Measurements from ENCODE around the gene ZFHX3.
A peak's percentile ranks its signal among the peaks of the same experiment; 100 is the strongest.

The ZFHX3 gene

GRCh38 chr16:72853575-72854266 lies 194.2 kb downstream of the ZFHX3 start:
- no peak for DNase-seq (ENCODE audit: low read depth)
- no peak overlapping the region for H3K4me3 ChIP-seq (ENCODE audit: low read length)
- TF ChIP-seq CTCF (conservative IDR thresholded peaks at IDR 0.05; ENCODE audit: low read depth, low read length): no peak

GRCh38 chr16:72852421-72852820 lies 195.5 kb downstream of the ZFHX3 start:
- TF ChIP-seq CTCF (conservative IDR thresholded peaks at IDR 0.05; ENCODE audit: low read depth, low read length): no peak
- no peak for DNase-seq (ENCODE audit: low read depth)
- H3K4me3 ChIP-seq (ENCODE audit: low read length): no peak overlapping the region

- H3K4me3 ChIP-seq (ENCODE audit: low read length): no peak overlapping the region
- no peak for TF ChIP-seq CTCF (conservative IDR thresholded peaks at IDR 0.05; ENCODE audit: low read depth, low read length)
- no peak for DNase-seq (ENCODE audit: low read depth)
These were observed 197.1 kb downstream of the ZFHX3 start for GRCh38 chr16:72850853-72851252.

GRCh38 chr16:72850021-72850420 lies 197.9 kb downstream of the ZFHX3 start:
- no peak for TF ChIP-seq CTCF (conservative IDR thresholded peaks at IDR 0.05; ENCODE audit: low read depth, low read length)
- DNase-seq (ENCODE audit: low read depth): no peak

DNA sequence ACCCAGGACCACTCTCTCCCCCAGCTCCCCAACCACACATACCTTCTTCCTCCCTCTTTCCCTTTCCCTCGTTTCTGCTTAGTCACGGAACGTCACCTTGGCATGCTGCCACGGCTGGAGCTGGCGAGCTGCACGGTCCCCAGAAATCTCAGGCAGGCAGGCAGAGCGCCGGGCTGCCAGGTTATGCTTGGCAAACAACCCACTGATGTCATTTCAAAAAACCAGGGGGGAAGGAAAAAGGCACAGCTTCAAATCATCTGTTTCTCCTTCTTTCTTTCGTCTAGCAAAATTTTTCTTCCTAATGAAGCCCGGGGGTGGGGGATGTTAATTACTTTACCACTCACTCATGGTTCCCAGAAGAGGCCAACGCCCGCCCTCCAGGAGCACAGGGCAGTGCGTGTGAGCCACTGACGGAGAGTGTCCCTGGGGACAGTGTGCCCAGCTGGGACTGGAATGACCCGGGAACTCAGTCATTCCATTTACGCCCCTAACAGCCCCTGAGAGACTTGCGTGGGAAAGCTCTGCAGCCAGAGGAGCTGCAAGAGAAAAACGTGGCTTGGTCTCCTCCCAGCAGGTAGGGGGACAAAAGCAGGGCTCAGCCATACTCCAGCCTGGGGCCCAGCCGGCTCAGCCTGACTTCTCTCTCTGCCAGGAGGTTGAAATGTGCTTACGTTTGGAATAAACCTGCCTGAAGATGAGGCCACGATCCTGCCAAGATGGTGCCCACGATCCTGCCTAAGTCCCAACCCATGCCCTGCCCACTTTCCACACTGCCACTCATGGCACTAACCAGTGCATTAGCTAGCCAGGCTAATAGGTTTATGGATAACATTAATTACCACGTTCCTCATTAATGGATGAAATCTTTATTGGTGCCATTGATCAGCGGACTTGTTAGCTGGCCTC lies 198.9 kb downstream of the ZFHX3 start:
- TF ChIP-seq CTCF (conservative IDR thresholded peaks at IDR 0.05; ENCODE audit: low read depth, low read length): peak; percentile 9
- peak; percentile 81 for DNase-seq (ENCODE audit: low read depth)
- H3K4me3 ChIP-seq (ENCODE audit: low read length): peak overlapping the region; percentile 14

More at GRCh38 chr16:72850021-72850420, 197.9 kb downstream of the ZFHX3 start:
- no peak overlapping the region for H3K4me3 ChIP-seq (ENCODE audit: low read length)

GRCh38 chr16:72848028-72848400 lies 199.9 kb downstream of the ZFHX3 start:
- no peak for TF ChIP-seq CTCF (conservative IDR thresholded peaks at IDR 0.05; ENCODE audit: low read depth, low read length)
- no peak for DNase-seq (ENCODE audit: low read depth)
- H3K4me3 ChIP-seq (ENCODE audit: low read length): no peak overlapping the region
